Muscle layer of colon (tissue), 2 donors: ENCODE data around the gene IQCE.
"Not testable (repeated sequence)": the region's sequence is repeated elsewhere in the genome, so short reads cannot be mapped to it uniquely, and the experiment has no call there.

Experiments
- H3K27ac ChIP-seq: one replicate; pipeline ENCODE4 v1.7.0; 2013; ENCODE audit warnings: low read depth, mild to moderate bottlenecking, low read length, moderate library complexity
- H3K27me3 ChIP-seq, 2 donors: one replicate each; pipeline ENCODE4 v1.7.0; 2013; ENCODE audit warnings: low read length in 2 of 2, mild to moderate bottlenecking in 2 of 2; ENCODE audit not compliant: insufficient read depth in 2 of 2, control insufficient read depth in 1 of 2
- H3K36me3 ChIP-seq: one replicate; pipeline ENCODE4 v1.7.0; 2013; ENCODE audit warnings: mild to moderate bottlenecking, low read length; ENCODE audit not compliant: insufficient read depth
- H3K4me1 ChIP-seq: one replicate; pipeline ENCODE4 v1.7.0; 2013; ENCODE audit warnings: mild to moderate bottlenecking, low read length; ENCODE audit not compliant: insufficient read depth
- H3K4me3 ChIP-seq, 2 donors: one replicate each; pipeline ENCODE4 v1.7.0; 2013; ENCODE audit warnings: low read length in 2 of 2, low read depth in 1 of 2, mild to moderate bottlenecking in 1 of 2, moderate library complexity in 1 of 2
- H3K9ac ChIP-seq: one replicate; pipeline ENCODE4 v1.7.0; 2013; ENCODE audit warnings: low read length
- H3K9me3 ChIP-seq: one replicate; pipeline ENCODE4 v1.7.0; 2013; ENCODE audit warnings: mild to moderate bottlenecking, low read length
- donor health status: abdominal sarcoma.
- donor health status: Adenocarcinoma of cecum.

The IQCE gene

GRCh38 chr7:2604608-2605174, 45.9 kb downstream of the IQCE start:
- Histone ChIP-seq H3K9ac (no peak overlapping the region), H3K4me3 (no peak overlapping the region), H3K27me3 (no peaks in the 10 kb centered on the region)

DNA sequence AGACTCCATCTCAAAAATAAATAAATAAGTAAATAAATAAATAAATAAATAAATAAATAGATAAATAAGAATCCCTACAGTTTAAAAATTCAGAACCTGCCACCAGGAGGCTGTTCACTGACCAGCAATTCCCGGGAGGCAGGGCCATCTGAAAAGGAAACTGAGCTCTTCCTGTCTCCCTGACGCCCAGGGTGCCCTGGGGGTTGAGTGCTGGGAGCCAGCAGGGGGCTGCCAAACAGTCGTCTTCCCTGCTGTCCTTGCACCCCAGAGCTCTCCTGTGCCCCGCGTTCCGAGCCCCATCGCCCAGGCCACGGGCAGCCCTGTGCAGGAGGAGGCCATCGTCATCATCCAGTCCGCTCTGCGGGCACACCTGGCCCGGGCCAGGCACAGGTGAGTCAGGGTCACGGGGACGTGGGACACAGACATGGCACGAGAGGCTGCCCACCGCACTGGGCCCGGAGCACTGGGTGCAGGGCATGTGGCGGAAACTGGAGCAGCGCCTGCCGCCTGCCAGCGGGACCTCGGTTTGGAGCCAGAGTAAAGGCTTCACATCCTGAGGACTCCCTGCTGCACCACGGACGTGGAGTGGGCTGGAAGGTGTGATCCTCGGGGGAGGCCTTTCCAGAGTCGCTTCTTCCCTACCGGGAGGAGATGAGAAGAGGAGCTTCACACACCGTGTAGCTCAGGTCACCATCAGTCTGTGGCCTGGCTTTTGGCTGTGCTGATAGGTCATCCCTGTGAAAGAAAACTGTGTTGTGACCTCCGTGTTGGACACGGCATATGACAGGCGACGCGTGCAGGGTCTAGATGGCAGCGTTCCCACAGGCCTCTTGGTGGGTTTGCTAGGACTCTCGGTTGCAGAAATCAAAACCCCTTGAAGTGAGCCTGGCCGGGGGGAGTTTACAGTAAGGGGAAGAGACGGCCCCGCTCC, 47.1 kb downstream of the IQCE start:
- no peaks in the 10 kb centered on the region for H3K9me3 ChIP-seq
- peaks cover 4% of the 10 kb centered on the region for H3K36me3 ChIP-seq
- no peak overlapping the region for H3K9ac ChIP-seq
- H3K4me1 ChIP-seq = no peaks in the 10 kb centered on the region
- H3K27ac ChIP-seq = no peak overlapping the region
- no peaks in the 10 kb centered on the region for H3K27me3 ChIP-seq
- H3K4me3 ChIP-seq = no peak overlapping the region

More at GRCh38 chr7:2604608-2605174, 45.9 kb downstream of the IQCE start:
- H3K4me1 ChIP-seq = no peaks in the 10 kb centered on the region
- peaks cover 9% of the 10 kb centered on the region for H3K36me3 ChIP-seq
- H3K27ac ChIP-seq = no peak overlapping the region
- no peaks in the 10 kb centered on the region for H3K9me3 ChIP-seq

GRCh38 chr7:2606539-2606936, 47.8 kb downstream of the IQCE start:
- Histone ChIP-seq H3K9me3 (no peaks in the 10 kb centered on the region), H3K9ac (no peak overlapping the region), H3K4me3 (no peak overlapping the region), H3K4me1 (no peaks in the 10 kb centered on the region), H3K36me3 (no peaks in the 10 kb centered on the region), H3K27me3 (no peaks in the 10 kb centered on the region), H3K27ac (no peak overlapping the region)

DNA sequence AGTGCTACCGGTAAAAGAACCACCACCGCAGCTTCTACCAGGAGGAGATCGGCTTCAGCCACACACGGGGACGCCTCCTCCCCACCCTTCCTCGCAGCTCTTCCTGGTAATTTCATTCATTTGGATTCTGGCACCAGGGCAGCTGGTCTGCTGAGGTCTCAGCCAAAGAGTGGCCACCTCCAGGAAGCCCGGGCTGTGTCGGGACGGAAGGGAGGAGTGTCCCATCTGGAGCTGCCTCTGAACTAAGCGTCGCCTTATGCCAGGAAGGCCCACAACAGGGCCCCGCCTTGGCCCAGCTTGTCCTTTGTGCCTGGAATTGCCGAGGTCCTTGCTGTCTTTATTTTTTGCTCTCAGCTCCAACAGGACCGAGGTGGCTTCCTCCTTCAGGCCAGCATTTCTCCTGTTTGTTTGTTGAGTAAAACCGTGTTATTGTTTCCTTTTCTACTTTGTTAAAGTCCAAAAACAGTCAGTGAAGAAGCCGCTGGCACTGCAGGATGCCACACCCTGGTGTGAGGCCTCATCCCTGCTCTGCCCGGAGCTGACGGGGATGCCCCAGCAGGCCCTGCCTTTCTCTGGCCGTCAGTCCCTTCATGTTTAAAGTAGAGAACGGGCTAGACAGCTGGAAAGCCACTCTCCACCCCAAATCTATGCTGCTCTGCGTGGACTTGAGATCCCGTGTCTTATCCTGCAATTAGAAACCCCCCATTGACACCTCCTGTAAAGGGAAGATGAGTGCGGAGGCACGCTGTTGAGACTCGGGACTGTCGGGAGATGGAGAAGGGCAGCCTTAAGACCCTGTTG, 48.5 kb downstream of the IQCE start:
- no peak overlapping the region for H3K9ac ChIP-seq
- H3K9me3 ChIP-seq = no peaks in the 10 kb centered on the region
- H3K36me3 ChIP-seq = no peaks in the 10 kb centered on the region
- no peak overlapping the region for H3K4me3 ChIP-seq
- no peaks in the 10 kb centered on the region for H3K4me1 ChIP-seq
- no peak overlapping the region for H3K27ac ChIP-seq
- no peaks in the 10 kb centered on the region for H3K27me3 ChIP-seq

- Histone ChIP-seq H3K9ac (no peak overlapping the region), H3K4me1 (no peaks in the 10 kb centered on the region), H3K27me3 (no peaks in the 10 kb centered on the region), H3K9me3 (no peaks in the 10 kb centered on the region), H3K4me3 (no peak overlapping the region), H3K36me3 (no peaks in the 10 kb centered on the region), H3K27ac (no peak overlapping the region)
Observed at GRCh38 chr7:2607923-2608904, 49.4 kb downstream of the IQCE start.

DNA sequence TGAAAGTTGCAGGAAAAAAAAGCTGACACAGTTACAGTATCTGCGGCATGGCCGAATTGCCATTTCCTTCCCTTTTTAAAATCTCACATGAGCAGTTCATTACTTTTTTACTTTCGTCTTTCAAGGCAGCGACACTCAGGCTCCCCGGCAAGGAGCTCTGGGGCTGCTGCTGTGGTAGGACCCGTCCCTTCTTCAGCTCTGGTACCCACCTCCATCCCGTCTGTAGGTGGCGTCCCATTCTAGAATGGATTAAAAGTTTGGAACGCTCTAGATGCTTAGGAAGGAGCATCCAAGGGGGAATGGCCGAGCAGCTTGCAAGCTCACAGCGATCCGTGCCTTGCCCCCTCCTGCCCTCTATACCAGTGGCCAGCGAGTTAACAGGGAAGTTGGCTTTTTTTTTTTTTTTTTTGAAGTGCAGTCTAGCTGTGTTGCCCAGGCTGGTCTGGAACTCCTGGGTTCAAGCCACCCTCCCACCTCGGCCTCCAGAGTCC, 50.2 kb downstream of the IQCE start:
- Histone ChIP-seq H3K27ac (no peak overlapping the region), H3K9ac (no peak overlapping the region), H3K4me1 (peaks cover 7% of the 10 kb centered on the region), H3K36me3 (no peaks in the 10 kb centered on the region), H3K4me3 (no peak overlapping the region), H3K9me3 (no peaks in the 10 kb centered on the region), H3K27me3 (no peaks in the 10 kb centered on the region)

GRCh38 chr7:2609646-2610045, 50.9 kb downstream of the IQCE start:
- H3K27ac ChIP-seq, H3K9me3 ChIP-seq, H3K36me3 ChIP-seq, H3K27me3 ChIP-seq, H3K9ac ChIP-seq, H3K4me3 ChIP-seq: not testable (repeated sequence)
- H3K4me1 ChIP-seq = peaks cover 13% of the 10 kb centered on the region

DNA sequence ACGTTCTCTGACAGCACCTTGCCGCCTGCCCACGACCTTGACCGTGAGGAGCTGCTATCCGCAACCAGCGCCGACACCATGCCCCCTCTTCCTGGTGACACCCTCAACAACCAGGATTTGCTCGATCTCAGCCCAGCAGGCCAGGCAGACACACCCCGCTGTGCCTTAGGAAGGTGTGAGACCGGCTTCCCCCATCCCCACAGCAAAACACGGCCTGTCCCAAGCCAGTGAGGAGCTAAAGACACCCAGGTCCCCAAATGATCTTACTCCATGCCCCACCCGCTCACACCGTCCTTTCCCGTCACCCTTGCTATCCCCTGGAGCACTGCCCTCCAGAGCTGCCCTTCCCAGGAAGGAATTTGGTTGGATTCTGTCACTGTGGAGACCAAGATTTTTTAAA, 51.7 kb downstream of the IQCE start:
- no peaks in the 10 kb centered on the region for H3K27me3 ChIP-seq
- H3K36me3 ChIP-seq = no peaks in the 10 kb centered on the region
- peaks cover 18% of the 10 kb centered on the region for H3K4me1 ChIP-seq
- H3K4me3 ChIP-seq = no peak overlapping the region
- H3K9me3 ChIP-seq = no peaks in the 10 kb centered on the region
- no peak overlapping the region for H3K27ac ChIP-seq
- H3K9ac ChIP-seq = no peak overlapping the region

GRCh38 chr7:2610898-2611297, 52.1 kb downstream of the IQCE start:
- Histone ChIP-seq H3K4me1 (peaks cover 18% of the 10 kb centered on the region), H3K27ac (no peak overlapping the region), H3K9me3 (no peaks in the 10 kb centered on the region), H3K36me3 (no peaks in the 10 kb centered on the region), H3K4me3 (no peak overlapping the region), H3K27me3 (no peaks in the 10 kb centered on the region), H3K9ac (no peak overlapping the region)

DNA sequence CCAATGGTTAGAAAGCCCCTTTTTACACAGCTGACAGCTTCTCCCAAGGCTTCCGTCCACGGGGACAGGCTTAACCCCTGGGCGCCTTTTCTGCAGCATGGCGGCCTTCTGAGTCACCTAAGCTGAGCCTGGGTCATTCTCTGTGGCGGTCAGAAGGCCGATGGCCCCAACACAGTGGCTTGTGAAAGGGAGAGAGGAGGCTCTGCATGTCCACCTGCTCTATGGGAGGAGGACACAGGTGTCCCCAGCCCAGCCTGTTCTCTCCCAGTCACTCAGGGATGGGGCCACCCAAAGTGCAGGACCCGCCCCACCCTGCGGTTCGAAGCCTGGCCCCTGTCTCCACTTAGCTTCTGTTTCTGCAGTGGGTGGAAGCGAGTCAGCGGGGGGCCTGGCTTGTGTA, 52.6 kb downstream of the IQCE start:
- Histone ChIP-seq H3K27me3 (no peaks in the 10 kb centered on the region), H3K9ac (no peak overlapping the region), H3K4me1 (peaks cover 18% of the 10 kb centered on the region), H3K36me3 (no peaks in the 10 kb centered on the region), H3K27ac (no peak overlapping the region), H3K9me3 (no peaks in the 10 kb centered on the region), H3K4me3 (no peak overlapping the region)
